HG03039 (cell line): Measurements from ENCODE around the gene KANK4.

ENCODE experiments used
- ATAC-seq: cut with Tn5 transposase; IDR thresholded peaks from one replicate; pipeline ENCODE4 v1.9.1; 2021; ENCODE audit warnings: mild to moderate bottlenecking, moderate library complexity; ENCODE audit not compliant: unreplicated experiment

KANK4 gene

DNA sequence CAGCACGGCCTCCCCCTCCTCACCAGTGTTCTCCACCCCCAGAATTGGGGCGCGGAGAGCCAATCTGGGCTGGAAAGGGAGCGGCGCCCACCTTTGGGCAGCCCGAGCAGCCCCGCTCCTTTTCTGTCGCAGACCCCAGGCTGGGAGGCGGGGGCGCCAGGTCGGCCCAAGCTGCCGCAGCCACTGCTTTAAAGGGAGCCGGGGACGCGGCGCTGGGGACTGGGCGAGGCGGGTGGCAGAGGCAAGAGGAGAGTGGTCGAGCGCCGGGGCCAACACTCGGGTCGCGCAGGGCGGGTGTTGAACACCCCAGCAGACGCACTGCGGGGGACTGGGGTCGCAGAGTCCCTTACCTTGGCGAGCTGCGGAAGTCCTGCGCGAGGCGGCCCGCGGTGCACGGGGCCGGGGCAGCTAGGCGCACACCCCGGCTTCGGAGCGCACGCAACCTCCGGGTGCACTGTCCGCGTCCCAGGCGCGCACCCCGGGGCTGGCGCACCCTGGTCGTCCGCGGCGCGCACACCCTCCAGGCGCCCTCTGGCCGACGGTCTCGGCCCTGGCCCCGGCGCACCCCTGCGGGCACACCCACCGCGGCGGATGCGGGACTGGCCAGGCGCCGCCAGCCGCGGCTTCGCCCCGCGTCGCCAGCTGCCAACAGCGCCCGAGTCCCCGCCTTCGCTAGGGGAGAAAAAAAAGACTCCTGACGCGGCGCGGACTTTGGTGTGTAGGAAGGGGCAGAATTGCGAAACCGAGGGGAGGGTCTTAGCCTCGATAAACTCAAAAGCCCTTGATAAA, at the start of gene KANK4:
KANK4 (minus strand) TSS at position 679 of the 789 bp plus-strand sequence. CDS start 37,870 bp downstream, outside the sequence.
- no peak for ATAC-seq

DNA sequence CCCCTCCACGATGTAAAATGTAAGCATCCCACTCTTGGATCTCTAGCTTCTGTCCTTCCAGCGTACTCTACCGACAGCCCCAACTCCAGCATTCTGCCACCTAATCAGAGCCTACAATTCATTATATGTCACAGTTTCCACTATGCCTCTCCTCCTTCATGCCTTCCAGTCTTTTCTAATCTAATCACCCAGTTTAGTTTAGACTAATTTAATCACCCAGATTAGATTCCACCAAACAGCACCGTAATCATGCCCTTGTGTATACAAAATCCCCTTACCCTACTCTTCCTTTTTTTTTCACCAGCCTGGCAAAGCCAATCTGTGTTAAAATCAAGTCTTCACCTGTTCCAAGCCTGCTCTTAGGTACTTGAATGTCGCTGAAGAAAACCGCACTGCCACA, 49.8 kb upstream of the KANK4 start:
- no peak for ATAC-seq

DNA sequence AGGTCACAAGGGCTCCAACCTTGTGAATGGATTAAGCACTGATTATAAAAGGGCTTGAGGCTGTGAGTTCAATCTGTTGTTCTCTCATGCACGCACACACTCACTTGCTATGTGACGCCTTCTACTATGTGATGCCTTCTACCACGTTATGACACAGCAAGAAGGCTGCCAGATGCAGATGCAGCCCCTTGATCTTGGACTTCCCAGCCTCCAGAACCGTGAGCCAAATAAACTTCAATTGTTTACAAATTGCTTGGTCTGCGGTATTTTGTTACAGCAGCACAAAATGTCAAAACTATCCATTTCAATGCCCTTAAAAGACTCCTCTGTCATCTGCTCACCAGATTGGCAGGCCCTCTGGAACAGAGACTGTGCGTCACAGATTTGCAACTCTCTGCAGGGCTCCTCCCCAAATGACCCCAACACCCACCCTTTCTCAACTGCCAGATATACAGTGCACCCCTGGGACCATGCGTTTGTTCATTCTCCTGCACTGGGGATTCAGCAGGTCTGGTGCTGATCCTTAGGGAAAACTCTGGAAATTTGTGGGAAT, 47.8 kb upstream of the KANK4 start:
- no peak for ATAC-seq

DNA sequence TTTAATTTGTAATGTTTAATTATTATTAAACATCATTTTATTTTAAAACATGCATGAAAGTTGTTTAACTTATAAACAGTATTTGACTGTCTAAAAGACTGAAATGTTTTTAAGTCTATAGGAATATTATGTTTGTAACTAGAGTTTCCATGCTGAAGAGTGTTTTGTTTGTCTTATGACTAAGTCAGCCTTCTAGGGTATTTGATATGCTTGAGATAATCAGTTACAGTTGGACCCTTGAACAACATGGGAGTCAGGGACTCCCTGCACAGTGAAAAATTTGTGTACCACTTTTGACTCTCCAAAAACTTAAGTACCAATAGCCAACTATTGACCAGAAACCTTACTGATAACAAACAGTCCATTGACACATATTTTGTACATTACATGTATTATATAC, 45.5 kb upstream of the KANK4 start:
- no peak for ATAC-seq

DNA sequence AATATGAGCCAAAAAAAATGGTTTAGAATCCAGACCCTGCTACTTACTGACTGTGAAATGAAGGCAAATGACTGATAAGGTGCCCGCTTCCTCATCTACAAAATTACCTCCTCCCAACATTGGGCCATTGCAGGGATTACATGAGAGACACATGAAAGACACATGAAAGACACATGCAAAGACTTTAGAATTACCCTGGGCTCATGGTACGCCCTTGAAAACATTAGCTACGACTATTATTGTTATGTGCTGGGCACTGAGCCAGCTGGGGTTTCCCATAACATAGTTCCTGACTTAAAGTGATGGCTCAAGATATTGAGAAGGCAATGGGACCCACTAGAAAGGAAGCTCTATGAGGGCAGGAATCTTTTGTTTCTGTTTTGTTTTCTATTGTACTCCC, 43.7 kb upstream of the KANK4 start:
- no peak for ATAC-seq

DNA sequence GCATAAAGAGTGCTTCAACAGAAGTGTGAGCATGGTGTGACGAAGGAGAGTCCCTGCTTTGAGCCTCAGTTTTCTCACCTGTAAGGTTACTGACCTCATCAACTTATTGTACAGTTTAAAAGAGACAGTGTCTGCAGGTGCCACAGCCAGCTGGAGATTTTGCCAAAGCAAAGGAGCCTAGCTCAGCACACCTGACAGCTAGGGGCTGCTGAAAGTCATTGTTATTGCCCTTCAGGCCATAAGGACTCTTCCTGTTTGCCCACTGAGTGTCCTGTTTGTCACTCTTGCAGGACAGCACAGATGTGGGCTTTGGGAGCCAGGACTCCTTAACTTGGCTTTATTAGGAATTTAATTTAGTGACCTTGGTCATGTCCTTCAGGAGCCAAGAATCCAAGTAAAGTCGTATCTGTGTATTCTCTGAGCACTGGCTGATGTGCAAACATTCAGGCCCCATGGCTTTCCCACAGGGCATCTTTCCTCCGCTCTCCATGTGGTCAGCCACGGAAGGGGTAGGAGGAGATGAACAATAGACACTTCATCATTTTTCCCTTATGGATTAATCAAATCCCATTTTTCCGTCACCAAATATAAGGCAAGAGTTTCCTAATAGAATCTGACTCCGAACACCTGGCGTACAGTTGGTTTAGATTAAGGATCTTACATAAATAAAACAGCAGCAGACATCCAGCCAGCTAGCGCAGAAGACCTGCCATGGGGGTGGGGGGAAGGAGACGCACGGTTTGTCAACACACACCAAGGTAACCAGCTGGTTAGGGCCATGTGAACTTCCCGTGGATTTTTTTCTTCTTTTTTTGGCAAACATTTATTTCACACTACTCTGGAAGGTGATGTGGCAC, 43.1 kb upstream of the KANK4 start:
- ATAC-seq: no peak

DNA sequence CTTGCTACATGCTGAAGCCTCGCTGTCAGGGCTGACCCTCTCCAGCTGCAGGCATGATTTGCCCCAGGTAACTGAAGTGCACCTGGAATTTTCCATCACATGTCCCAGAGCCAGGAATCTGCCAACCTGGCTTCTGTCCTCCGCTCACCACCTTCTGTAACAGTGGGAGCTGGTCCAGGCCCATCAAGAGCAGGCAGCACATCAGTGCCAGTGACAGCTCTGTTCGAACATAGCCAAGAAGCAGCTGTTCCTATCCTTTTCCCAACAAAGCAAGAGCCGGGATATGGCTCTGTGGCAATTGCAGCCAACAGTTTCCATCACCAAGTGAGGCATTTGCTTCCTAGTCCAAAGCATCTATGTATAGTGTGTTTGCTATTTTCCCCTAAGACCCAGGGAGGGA, 42.2 kb upstream of the KANK4 start:
- ATAC-seq: no peak

DNA sequence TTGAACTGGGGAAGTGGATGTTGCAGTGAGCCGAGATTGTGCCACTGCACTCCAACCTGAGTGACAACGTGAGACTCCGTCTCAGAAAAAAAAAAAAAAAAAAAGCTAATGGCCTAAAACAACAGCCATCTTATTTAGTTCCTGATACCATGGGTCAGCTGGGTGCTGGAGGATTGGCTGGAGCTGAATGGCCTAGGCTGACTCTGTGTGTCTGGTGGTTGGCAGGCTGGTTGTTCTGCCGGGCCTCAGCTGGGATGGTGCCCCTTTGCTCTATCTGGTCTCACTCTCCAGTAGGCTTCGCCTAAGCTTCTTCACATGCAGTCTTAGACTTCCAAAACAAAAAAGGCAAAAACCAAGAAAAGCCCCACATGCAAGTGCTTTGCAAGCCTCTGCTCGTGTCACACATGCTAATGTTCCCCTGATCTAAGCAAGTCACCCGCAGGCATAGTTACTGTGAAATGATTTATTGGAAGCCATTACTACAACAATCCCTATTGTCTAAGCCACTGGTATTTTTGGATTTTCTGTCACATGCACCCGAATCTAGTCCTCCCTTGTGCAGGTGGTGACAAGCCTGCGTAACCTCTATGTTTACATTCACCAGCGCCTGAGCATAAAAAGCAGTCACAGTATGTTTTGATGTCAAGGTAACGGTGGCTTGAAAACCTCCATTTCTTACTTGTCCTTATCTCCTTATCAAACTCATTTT, 39.6 kb upstream of the KANK4 start:
- ATAC-seq: no peak

DNA sequence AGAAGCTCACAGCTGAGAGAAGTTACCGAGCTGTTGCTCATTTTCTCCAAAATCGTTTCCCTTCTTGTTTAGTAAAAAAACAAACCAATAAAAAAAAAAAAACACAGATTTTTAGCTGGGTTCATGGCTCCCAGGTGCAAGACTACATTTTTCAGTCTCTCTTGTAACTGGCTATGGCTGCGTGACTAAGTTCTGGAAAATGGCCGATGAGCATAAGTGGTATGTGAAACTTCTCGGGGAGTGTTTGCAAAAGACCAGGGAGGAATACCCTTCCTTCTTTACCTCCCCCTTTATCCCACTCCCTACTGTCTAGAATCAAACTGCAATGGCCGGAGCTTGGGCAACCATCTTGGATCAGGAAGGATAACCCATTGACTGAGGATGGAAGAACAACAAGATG, 38.7 kb upstream of the KANK4 start:
- no peak for ATAC-seq

DNA sequence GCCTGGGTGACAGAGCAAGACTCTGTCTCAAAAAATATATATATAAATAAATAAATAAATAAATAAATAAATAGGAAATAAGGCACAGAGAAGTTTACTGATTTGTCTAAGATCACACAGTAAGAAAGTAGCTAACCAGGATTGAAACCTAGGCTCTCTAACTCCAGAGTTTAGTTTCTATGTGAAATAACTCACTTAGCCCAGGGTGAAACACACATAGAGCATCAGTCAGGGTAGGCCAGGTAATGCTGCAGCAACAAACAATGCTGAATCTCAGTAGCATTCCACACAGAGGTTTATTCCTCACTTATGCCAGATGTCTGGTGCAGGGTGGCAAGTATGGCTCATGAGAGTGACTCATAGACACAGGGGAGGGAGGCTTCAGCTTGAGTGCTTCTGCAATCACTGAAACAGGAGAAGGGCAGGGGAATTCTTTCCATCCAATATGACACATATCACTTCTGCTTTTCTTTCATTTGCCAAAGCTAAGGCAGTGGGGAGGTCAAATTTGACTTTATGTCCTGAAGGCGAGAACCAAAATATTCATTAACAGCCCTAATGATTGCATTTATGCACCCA, 37.1 kb upstream of the KANK4 start:
- ATAC-seq: no peak

DNA sequence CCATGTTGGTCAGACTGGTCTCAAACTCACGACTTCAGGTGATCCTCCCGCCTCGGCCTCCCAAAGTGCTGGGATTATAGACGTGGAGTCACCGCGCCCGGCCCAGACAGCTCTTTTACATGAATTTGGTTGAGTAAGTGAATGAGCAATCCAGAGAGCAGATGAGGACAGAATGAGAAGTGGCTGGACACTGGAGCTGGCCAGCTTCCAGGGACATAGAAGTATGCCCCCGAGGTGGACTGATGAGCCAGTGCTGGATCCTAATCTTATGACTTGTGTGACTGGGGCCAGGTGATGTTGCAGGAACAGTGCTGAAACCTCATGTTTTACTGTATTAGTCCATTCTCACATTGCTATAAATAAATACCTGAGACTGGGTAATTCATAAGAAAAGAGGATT, 35.9 kb upstream of the KANK4 start:
- no peak for ATAC-seq

DNA sequence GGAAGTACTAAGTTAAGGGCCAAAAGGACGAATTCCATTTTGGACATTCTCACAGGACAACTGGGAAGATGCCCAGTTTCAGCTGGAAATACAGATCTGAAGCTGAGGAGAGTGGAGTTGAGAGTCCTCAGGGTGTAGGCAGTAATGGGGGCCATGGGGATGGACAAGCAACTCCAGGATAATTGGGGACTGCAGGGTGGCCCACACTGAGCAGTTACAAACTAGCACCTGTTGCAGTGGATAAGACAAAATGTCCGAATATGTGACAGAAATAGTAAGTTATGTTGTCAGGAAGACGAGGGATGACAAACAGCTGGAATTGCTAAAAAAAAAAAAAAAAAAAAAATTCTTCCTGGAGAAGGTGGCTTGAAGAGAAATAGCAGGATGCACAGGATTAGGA, 34.6 kb upstream of the KANK4 start:
- no peak for ATAC-seq

DNA sequence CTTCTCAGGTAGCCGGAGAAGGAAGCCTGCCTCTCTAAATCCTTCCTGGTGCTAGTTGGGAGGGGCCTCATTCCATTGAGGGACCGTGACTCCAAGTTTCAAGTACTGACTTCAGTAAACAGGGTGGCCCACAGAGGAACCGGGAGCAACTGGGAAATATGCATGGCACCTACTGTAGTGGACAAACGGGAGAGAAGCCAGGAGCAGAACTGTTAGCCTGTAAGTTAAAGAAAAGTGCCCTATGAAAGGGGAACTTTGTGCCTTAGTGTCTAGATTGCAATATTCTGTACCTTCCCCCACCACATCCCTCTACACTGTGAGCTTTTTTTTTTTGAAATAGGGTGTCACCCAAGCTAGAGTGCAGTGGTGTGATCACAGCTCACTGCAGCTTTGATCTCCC, 33.2 kb upstream of the KANK4 start:
- no peak for ATAC-seq

DNA sequence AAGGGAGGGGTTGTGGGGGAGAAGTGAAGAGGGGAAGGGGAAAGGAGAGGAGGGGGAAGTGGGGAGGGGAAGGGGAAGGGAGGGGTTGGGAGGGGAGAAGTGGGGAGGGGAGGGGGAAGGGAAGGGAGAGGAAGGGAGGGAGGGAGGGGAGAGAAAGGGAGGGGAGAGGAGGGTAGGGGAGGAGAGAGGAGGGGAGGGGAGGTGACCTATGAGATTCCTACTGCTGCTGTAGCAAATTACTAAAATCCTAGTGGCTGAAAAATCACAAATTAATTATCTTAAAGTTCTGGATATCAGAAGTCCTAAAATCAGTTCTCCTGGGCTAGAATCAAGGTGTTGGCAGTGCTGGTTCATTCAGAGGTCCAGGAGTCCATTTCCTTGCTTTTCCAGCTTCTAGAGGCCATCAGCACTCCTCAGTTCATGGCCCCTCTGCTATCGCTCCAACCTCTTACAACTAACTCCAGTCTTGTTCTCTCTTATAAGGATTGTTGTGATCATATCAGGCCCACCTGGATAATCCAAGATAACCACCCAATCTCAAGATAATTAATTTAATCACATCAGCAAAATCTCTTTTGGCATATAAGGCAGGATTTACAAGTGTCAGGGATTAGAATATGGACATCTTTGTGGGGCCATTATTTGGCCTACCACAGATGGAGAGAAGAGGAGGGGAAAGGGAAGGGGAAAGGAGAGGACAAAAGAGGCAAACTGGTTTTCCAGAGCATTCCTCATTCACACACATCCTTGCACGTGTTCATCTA, 30.4 kb upstream of the KANK4 start:
- no peak for ATAC-seq

DNA sequence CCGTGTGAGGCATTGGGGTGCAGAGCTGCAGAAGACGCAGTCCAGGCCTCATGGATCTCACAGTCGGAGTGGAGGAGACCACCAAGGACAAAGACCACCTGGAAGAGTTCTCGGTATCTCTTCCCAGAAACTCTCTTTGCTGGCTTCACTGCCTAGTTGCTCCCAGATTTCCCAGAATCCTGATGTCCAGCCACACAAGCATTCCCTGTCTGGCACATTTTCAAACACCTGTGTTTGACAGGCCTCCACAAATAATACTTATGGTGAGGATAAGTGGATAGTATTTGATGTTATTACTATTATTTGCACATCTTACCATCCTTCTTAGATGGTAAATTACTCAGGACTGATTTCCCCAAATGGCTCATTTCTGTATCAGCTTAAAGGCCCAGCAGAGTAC, 27.7 kb upstream of the KANK4 start:
- no peak for ATAC-seq

DNA sequence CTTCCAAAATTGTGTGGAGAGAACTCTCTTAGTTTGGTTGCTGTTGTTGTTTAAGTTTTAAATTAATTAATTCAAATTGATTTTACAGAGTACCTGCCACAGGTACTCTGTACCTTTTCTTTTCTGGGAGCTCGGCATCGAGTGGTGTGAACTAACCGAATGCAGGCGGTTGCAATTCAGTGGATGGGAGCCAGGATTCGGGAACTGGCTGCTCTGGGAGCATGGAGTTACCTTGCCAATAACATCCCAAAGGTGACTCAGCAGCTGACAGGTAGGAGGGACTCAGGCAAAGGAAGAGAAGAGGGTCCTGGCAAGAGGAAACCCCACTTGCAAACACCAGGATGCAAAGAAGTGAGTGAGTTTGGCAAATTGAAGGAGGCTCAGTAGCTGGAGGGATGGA, 24.7 kb upstream of the KANK4 start:
- ATAC-seq: no peak

DNA sequence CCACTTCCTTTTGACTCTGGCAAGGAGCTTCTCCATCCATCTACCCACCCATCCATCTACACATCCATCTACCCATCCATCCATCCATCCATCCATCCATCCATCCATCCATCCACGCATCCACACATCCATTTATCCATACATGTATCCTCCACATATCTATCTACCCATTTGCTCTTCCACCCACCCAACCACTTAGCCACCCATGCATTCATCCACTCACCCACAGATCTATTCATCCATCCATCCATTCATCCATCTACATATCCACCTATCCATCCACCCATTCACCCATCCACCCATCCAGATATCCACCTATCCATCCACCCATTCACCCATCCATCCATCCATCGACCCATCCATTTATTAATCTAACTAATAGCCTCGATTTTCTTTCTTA, 23.0 kb upstream of the KANK4 start:
- ATAC-seq: no peak

DNA sequence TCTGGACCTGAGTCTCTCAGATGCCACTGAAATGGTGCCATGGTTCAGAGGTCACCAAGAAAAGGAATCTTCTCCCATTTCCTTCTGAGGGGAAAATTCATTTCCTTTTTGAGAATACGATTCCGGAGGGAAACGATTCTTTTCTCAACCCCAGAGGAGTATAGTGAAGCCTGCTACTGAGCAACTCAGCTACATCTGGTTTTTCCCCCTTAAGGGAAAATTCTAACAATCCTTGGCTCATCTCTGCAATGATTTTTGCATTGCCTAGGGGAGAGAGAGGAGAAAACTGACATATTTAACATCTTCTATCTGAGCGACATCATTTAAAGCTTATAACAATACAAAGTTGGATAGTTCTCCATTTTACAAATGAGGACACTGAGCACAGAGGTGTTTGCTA, 22.4 kb upstream of the KANK4 start:
- ATAC-seq: no peak

DNA sequence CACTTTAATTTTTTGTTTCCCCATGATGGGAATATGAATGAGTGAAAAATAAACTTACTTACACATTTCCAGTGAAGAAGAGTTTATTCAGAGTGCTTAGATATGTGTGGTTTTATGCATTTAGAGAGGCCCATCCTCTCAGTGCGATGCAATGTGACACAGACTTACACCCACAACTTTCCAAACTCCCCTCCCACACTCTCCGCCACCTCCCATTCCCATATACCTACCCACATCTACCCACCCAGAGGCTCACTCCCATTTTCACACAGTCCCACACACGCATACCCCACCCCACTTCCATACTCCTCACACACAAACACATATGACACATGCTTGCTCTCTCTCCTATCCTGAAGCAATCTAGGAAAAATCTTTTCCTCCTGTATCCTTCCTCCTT, 21.9 kb upstream of the KANK4 start:
- no peak for ATAC-seq
